ENCODE results near the gene PKNOX2.
"Not testable (repeated sequence)": the region's sequence is repeated elsewhere in the genome, so short reads cannot be mapped to it uniquely, and the experiment has no call there.

Gene PKNOX2

GRCh38 chr11:125211191-125211947 lies 46.8 kb downstream of the PKNOX2 start:
- DNase-seq: no peak

DNA sequence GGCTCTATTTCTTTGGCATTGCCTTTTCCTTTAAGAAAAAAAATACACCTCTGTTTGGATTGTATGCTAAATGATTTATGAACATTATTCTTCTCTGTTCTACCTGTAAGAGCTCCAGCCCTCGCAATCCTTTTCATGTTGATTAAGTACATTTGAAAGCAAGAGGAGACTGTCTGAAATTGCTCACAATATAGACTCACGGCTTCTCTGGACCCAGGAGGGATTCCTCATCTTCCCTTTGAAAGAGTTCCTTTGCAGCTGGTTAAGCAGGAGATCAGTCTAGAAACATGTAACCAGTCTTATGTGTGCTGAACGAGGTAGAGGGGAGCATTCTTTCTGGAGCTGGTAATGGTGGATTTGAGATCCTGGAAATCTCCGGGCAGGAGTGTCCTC lies 47.4 kb downstream of the PKNOX2 start:
- no peak for DNase-seq

GRCh38 chr11:125214601-125215565 lies 50.3 kb downstream of the PKNOX2 start:
- DNase-seq: no peak

- DNase-seq: no peak
These were observed 51.4 kb downstream of the PKNOX2 start for GRCh38 chr11:125215976-125216375.

GRCh38 chr11:125218336-125218735 lies 53.8 kb downstream of the PKNOX2 start:
- DNase-seq: no peak

GRCh38 chr11:125221461-125221860 lies 56.9 kb downstream of the PKNOX2 start:
- DNase-seq: no peak

DNA sequence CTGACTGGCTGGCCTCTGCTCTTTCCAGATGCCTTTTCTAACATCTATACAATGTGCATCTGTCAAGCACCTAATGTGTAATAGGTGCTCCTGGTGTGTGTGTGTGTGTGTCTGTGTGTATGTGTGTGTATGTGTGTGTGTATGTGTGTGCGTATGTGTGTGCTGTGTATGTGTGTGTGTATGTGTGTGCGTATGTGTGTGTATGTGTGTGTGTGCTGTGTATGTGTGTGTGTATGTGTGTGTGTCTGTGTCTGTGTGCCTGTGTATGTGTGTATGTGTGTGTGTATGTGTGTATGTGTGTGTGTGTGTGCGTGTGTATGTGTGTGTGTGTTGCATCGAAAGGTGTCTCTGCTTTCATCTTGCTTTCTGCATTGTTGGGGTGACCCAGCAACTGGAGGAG lies 57.9 kb downstream of the PKNOX2 start:
- no peak for DNase-seq

- DNase-seq: not testable (repeated sequence)
These were observed 58.6 kb downstream of the PKNOX2 start for GRCh38 chr11:125223161-125223560.

DNA sequence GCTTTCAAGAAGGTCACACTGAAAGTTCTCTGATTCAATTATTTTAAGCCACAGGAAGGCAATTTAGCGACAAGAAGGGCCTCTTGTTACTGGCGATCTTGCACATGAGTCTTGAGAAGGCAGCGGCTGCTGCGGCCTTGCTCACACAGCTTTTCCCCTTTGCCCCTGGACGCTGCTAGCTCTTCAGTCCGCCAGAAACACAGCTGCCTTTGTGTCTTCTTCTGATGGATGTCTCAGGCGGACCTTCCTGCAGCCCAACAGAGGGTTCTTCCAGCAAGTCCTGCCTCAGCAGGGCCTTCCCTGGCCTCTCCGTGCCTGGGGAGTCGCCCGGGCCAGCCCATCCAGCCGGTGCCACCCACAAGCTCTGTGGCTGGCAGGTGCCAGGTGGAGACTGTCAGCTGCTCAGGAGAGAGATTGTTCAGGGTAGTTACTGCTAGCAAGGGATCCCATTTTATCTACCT lies 59.4 kb downstream of the PKNOX2 start:
- DNase-seq: no peak

GRCh38 chr11:125224391-125225021 lies 60.0 kb downstream of the PKNOX2 start:
- DNase-seq: no peak

- no peak for DNase-seq
These were observed 60.9 kb downstream of the PKNOX2 start for GRCh38 chr11:125225401-125225800.

- DNase-seq: no peak
These were observed 61.5 kb downstream of the PKNOX2 start for GRCh38 chr11:125226031-125226430.

GRCh38 chr11:125226706-125227105 lies 62.2 kb downstream of the PKNOX2 start:
- no peak for DNase-seq

GRCh38 chr11:125227151-125227550 lies 62.6 kb downstream of the PKNOX2 start:
- no peak for DNase-seq

- DNase-seq: no peak
These were observed 63.9 kb downstream of the PKNOX2 start for GRCh38 chr11:125228445-125228844.

- DNase-seq: no peak
These were observed 64.4 kb downstream of the PKNOX2 start for GRCh38 chr11:125228993-125229392.

- DNase-seq: no peak
These were observed 65.4 kb downstream of the PKNOX2 start for GRCh38 chr11:125229916-125230315.

DNA sequence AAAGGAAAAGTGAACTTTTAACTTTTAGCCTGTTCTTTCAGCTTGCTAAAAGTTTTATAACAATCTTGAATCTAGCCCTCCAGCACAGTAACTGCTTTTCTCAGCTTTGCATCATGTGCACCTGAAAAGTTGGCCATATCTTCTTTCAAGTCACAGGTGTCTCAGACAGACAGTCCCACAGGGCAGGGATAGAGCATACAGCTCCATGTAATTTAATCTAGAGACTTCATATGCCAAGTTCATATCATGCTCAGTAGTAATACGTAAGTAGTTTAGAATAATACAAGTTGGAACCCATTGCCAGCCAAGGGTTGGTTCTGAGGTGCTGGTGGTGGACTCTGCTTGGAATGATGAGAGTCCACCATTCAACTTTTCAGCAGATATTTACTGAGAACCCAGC lies 68.6 kb downstream of the PKNOX2 start:
- DNase-seq: no peak

DNA sequence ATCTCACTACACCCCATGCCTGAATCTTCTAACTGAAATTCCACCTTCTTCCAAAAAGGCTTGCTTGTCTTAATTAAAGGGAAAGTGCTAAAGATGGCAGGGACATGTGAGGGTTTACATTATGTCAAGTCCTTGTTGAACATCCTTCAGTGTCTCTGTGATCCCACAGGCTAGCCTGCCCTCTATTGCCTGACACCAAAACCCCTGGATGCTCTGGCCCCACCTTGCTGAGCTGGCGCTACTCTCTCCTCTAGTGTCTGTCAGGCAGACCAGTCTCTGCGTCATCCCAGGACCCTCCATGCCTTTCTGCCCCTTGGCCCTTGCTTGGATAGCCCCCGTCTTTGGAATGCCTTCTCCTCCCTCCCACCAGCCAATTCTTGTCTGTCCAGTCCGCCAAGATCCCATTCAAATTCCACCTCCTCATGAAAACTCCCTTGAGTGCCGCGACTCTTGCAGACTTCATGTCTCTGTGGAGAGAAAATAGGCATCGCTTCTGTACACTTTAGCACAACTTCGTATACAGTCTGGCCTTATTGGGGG lies 69.3 kb downstream of the PKNOX2 start:
- DNase-seq: no peak

DNA sequence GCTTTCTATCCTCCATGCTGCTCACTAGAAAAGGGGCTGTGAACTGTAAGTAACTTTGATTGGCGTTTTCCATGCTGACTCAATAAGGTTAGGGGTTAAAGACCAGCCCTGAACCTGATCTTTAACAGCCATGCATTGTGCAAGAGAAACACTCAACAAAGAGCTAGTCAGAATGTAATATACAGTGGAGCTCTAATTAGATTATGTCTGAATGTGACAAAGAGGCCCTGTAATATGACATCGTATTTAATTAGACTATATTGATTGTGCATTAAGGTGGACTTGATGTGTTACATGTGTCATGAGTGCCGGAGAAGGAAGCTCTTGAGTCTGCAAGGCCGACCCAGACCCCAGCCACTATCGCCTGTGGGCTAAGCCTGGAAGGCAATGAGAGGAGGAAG lies 70.5 kb downstream of the PKNOX2 start:
- DNase-seq: no peak

GRCh38 chr11:125236072-125236825 lies 71.7 kb downstream of the PKNOX2 start:
- DNase-seq: no peak

Measured in CD4-positive, alpha-beta T cell treated with Interleukin-12 subunit alpha and Interleukin-12 subunit beta, for 1 hour (primary cell).